Fibroblast of gingiva (primary cell): ENCODE results near the gene C4BPB.

ENCODE experiments used
- DNase-seq: peaks from one replicate; pipeline ENCODE4 v3.0.0-alpha.2; 2011; ENCODE audit warnings: low read depth

The C4BPB gene

GRCh38 chr1:207059881-207060280, 28.8 kb upstream of the C4BPB start:
- no peak for DNase-seq

DNA sequence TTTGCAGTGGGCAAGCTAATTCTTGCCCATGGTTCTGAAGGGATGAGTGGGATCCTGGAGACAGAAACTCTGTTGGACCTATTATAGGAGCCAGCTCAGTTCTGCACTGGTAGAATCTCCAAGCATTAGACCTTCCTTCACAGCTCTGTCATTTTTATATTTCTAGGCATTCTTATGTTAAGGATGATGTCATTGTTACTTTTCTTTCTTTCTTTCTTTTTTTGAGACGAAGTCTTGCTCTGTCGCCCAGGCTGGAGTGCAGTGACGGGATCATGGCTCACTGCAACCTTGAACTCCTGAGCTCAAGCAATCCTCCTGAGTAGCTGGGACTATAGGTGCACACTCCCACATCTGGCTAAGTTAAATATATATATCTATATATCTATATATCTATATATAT, 28.1 kb upstream of the C4BPB start:
- no peak for DNase-seq

DNA sequence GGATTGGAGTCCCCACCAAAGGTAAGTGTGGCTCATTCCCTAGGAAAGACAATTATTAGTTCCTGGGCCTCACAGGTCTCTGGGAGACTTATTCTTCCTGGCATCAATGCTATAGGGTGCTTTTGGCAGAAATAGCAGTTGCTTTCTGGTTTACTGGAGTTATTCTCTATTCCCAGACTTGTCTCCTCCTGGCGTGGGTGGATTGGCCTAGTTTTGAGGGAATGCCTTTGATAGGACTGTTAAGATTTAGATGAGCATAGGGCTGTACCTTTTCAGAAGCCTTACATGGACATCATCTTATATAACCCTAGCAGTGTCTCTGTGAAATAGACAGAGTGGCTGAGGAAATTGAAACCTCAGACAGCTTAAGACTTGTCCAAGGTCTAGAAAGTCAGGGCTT, 26.6 kb upstream of the C4BPB start:
- DNase-seq, result no peak

DNA sequence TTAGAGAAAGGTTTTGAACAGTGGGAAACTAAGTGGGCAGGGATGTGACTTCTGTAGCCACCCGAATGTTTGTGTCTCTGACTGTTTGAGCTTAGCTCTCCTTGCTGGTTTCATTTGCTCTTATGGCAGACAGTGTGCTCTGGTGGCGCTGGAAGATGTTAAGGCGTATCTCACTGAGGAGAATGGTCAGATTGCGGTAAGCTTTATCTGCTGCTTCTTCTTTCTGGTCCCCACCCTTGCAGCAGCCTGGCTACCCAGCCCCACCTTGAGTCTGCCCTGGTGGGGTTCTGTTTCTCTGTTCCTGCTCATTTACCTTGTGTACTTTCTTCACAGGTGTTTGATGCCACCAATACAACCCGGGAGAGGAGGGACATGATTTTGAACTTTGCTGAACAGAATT, 25.6 kb upstream of the C4BPB start:
- no peak for DNase-seq

GRCh38 chr1:207064561-207064960, 24.1 kb upstream of the C4BPB start:
- DNase-seq, result no peak

DNA sequence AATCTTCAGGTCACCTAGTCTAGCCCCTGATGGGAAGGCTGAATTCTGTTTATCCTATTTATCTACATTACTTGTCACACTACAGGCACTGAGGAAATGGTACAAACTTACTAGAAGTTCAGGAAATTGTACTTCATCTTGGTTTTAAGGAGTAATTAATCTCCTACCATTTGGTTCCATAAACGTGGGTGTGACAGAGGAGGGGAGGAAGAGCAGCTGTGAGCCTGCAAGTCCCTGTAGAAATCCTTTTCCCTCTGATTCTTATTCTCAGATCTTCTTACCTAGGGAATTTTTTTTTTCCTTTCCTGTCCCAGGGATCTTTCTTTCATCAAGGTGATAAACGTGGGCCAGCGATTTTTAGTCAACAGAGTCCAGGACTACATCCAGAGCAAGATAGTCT, 21.5 kb upstream of the C4BPB start:
- DNase-seq, result no peak

DNA sequence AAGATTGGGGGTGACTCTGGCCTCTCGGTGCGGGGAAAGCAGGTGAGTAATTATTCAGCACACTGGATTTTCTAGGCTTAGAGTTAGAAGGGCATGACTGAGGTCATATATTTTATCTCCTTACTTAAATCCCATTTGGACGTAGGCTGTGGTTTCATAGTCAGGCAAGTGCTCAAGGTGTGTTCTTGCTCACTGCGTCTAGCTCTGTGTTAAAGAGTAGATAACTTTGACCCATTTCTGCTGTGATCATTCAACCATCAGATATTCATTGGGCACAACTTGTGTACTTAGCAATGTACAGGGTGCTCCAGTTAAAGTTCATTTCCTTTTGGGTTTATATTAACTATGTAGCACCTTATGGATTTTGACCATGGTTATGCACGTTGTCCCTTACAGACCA, 21.0 kb upstream of the C4BPB start:
- no peak for DNase-seq

GRCh38 chr1:207069061-207069460, 19.6 kb upstream of the C4BPB start:
- DNase-seq, result no peak

- no peak for DNase-seq
Measured at GRCh38 chr1:207069858-207070506, 18.7 kb upstream of the C4BPB start.

- no peak for DNase-seq
Measured at GRCh38 chr1:207070811-207071210, 17.8 kb upstream of the C4BPB start.

- DNase-seq, result no peak
Measured at GRCh38 chr1:207071426-207071825, 17.2 kb upstream of the C4BPB start.

DNA sequence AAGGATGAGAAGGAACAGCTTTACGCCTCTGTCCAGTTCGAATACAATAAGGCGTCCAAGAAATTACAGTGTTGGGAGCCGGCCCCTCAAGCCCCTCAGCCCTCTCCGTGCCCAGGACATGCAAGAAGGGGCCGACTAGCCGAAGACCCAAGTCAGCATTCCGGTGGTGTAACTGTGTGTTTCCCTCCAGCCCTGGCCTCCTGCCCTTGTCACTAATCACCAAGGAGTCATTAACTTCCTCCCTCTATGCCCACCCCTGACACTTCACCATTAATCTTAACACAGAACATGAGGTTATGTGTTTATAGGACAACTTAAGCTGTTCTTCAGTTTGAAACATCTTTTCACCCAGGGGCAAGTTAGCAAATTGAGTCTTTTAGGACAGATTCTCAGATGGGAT, 16.4 kb upstream of the C4BPB start:
- no peak for DNase-seq

DNA sequence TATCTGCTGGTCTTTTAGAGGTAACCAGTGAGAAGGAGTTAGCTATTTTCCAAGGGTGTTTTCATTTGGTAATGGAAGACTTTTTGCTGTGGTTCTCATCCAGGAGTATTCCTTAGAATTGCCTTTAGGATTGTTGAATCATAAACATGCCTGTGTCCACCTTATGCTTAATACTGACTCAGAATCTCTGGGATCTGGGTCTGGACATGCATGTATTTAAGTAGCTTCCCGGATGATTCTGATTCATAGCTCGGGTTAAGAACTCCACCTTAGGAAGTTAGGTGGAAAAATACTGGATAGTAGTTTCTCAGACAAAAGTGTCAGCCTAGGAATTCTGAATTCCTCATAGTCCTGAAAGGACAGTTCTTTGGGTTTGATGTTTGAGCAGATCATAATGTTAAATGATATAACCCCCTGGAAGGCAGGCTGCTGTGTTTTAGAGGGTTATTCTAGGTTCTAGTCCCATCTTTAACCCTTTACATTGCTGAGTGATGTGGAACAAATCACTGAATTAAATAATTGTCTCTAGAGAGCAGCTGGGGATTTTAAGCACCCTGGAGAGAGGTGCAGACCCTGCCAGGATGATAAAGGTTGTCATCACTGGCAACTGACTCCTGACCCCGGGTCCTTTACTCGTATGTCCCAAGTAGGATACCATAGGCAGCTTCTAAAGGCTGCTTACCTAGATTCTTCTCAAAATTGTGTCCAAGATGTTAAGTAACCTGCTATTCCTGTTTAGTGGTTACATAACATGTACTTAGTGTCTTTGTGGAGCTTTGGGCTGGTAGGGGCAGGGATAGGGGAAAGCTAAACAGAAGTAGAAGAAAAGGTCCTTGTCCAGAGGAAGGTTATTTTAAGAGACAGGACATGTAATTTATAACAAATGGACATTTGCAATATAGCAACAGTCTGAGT, 14.5 kb upstream of the C4BPB start:
- DNase-seq, result no peak

- no peak for DNase-seq
Measured at GRCh38 chr1:207076181-207076955, 12.3 kb upstream of the C4BPB start.

DNA sequence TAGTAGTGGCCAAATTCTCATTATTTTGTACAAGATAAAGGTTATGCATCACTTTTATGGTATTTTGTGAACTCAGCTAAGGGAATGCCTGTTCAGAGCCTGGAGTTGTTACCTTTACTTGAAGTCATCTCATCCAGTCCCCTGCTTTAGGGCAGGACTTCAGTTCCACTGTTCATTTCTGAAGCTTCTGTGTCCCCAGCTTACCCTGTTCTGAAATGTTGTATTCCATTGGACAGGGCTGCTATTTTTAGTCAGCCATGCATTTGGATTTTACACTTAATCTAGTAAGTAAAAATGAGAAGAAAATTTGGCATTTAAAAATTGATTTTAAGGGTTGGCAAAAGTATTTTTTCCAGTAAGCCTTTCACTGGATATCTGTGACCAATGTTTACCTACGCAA, 11.6 kb upstream of the C4BPB start:
- no peak for DNase-seq

- peak; percentile 77 for DNase-seq
Measured at GRCh38 chr1:207077470-207078377, 10.9 kb upstream of the C4BPB start.

GRCh38 chr1:207078578-207079132, 10.0 kb upstream of the C4BPB start:
- DNase-seq, result no peak

DNA sequence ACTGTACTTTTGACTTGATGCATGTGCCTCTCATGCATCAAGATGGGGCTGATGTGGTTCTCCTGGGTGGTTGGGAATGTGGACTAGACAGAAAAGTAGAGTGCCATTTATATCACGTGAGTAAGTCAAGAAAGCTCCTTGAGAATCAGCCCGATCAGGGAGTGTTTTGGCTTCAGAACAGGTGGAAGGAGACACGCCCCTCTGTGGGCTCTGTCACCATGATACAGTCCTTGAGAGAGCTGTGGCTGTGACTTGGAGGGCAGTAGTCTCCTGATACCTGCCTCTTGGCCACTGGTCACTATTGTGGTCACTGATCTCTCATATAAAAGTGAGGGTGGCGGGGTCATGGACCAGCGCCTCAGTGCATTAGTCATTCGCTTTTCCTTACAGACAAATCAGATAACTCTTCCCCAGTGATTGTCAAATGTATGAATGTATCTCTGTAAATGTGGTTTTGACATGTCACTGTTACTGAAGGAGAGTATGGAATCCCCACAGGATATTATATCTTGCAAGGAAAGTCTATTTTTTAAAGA, 8.9 kb upstream of the C4BPB start:
- no peak for DNase-seq

DNA sequence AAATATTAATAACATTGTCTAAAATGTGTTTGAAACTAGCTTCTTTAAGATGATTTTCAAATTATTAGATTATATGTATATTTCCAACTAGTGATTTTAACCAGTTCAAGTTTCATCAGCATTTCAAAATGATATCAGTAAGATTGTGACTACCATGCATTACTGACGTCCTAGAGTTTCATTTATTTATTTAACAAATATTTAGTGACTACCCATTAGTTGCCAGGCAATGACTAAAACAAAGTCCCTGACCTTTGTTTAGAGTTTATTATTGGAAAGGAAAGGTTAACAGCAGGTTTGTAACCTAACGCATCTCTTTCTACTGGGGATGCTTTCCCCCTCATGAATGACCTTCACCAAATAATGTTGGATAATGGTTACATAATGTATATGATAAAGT, 7.6 kb upstream of the C4BPB start:
- no peak for DNase-seq

DNA sequence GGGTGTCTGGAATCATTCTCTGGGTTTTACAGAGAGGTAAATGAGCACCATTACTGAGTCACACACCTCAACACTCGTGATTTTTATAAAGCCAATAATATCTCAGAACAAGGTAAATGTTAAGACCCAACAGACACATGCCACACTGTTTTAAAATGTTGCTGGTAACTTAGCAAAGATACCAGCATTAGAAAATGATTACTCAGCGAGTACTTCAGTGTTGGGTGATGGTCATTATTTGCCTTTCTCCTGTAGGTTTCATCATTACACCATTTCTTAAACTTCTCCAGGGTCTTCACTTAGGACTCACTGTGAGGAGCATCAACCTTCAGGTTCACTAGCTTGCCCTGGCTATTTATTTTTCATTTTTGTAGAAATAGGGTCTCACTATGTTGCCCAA, 6.9 kb upstream of the C4BPB start:
- no peak for DNase-seq

- DNase-seq, result no peak
Measured at GRCh38 chr1:207084232-207084631, 4.4 kb upstream of the C4BPB start.
